HCT116 (cell line): ENCODE results near the gene NT5C2. TPM values are rescaled to one million over a fixed set of nuclear protein-coding genes. Genes with fewer than 3 reads are reported as not detected.

Experiments
- ATAC-seq: fragments of 200-7000 bp; cut with Tn5 transposase; 2 replicates; pipeline ENCODE4 v1.9.1; 2020; ENCODE audit warnings: mild to moderate bottlenecking, moderate library complexity
- BruUV-seq: library from RNA; stranded (reverse); fragments of 400-500 nt; replicated peaks from 2 replicates; lab custom pipeline; 2021; lab: Mats Ljungman, UMichigan
- CTCF ChIA-PET: fragments of 300-600 bp; sonication (Branson Sonifier 250); formaldehyde crosslinking; loops from one replicate; lab custom pipeline; 2021; ENCODE audit warnings: antibody characterized with exemption; lab: Charles Lee
- POLR2A ChIA-PET: fragments of 300-600, 350-600 bp; sonication (Branson Sonifier 250); formaldehyde crosslinking; loops from one replicate; lab custom pipeline; 2021; ENCODE audit warnings: antibody characterized with exemption; lab: Charles Lee
- RAD21 ChIA-PET, 2 experiments: fragments of 300-600 bp; sonication (Branson Sonifier 250); formaldehyde crosslinking; loops; one replicate each; lab custom pipeline; 2023; ENCODE audit warnings: low total read pairs in 2 of 2; ENCODE audit not compliant: uncharacterized antibody in 2 of 2, unreplicated experiment in 2 of 2, low non-redundant PET in 1 of 2; lab: Charles Lee
- DNase-seq: peaks from one replicate; pipeline ENCODE4 v3.0.0-alpha.2; 2010; ENCODE audit warnings: low read depth, low spot score
- H2AFZ ChIP-seq: fragments of 200-600 bp; shearing (Covaris generic), sonication (generic); 2 replicates; pipeline ENCODE4 v1.6.1; 2017; ENCODE audit warnings: low read depth, mixed run types, mixed read lengths, antibody characterized with exemption, low read length; ENCODE audit not compliant: poor library complexity, severe bottlenecking
- H3K27ac ChIP-seq: 2 replicates; pipeline ENCODE4 v1.5.1; 2012; ENCODE audit warnings: low read depth, low read length
- H3K27me3 ChIP-seq: fragments of 200-600 bp; sonication (generic); 2 replicates; pipeline ENCODE4 v1.6.1; 2016; ENCODE audit warnings: mixed run types, low read length, mixed read lengths; ENCODE audit not compliant: insufficient read depth
- H3K36me3 ChIP-seq, 2 experiments: fragments of 200-500 bp in 1 of 2; fragments of 200-600 bp in 1 of 2; sonication (Bioruptor generic) in 1 of 2; sonication (generic) in 1 of 2; 2 replicates each; pipeline versions ENCODE4 v1.5.1 to v1.6.1; 2014 to 2016; ENCODE audit warnings: low read length in 2 of 2, inconsistent platforms in 1 of 2, mixed read lengths in 1 of 2, mixed run types in 1 of 2; ENCODE audit not compliant: insufficient read depth in 2 of 2, control insufficient read depth in 1 of 2
- H3K4me1 ChIP-seq, 2 experiments: fragments of 200-600 bp in 1 of 2; sonication (generic) in 1 of 2; 2 replicates each; pipeline versions ENCODE4 v1.5.1 to v1.6.1; 2012 to 2017; ENCODE audit warnings: low read length in 2 of 2, inconsistent platforms in 1 of 2, mild to moderate bottlenecking in 1 of 2, mixed read lengths in 1 of 2, mixed run types in 1 of 2, moderate library complexity in 1 of 2; ENCODE audit not compliant: insufficient read depth in 2 of 2, control insufficient read depth in 1 of 2
- H3K4me2 ChIP-seq: fragments of 200-600 bp; sonication (generic); 2 replicates; pipeline ENCODE4 v1.6.1; 2017; ENCODE audit warnings: mixed run types, low read length, mixed read lengths
- H3K4me3 ChIP-seq, 2 experiments: fragments of 200-600 bp in 1 of 2; sonication (generic) in 1 of 2; replicated peaks in 1 of 2; 2 replicates each; pipeline ENCODE4 v1.5.1; 2011 to 2016; ENCODE audit warnings: low read length in 2 of 2, control low read depth in 1 of 2, low read depth in 1 of 2, mild to moderate bottlenecking in 1 of 2, mixed read lengths in 1 of 2, mixed run types in 1 of 2
- H3K79me2 ChIP-seq: fragments of 200-600 bp; sonication (generic); 2 replicates; pipeline ENCODE4 v1.6.1; 2017; ENCODE audit warnings: mild to moderate bottlenecking, mixed run types, low read length, moderate library complexity, mixed read lengths; ENCODE audit not compliant: insufficient read depth
- H3K9ac ChIP-seq: fragments of 200-600 bp; sonication (generic); 2 replicates; pipeline ENCODE4 v1.6.1; 2016; ENCODE audit warnings: low read length, mixed read lengths
- H3K9me2 ChIP-seq: fragments of 200-600 bp; sonication (generic), shearing (Covaris generic); 2 replicates; pipeline ENCODE4 v1.6.1; 2017; ENCODE audit warnings: mixed run types, mild to moderate bottlenecking, moderate library complexity; ENCODE audit not compliant: insufficient read depth
- H3K9me3 ChIP-seq, 2 experiments: fragments of 200-500 bp in 1 of 2; fragments of 200-600 bp in 1 of 2; sonication (Bioruptor generic) in 1 of 2; sonication (generic) in 1 of 2; 2 replicates each; pipeline ENCODE4 v1.6.1; 2014 to 2017; ENCODE audit warnings: low read length in 2 of 2, mixed read lengths in 2 of 2, inconsistent platforms in 1 of 2, low read depth in 1 of 2, mild to moderate bottlenecking in 1 of 2, mixed run types in 1 of 2, moderate library complexity in 1 of 2; ENCODE audit not compliant: control insufficient read depth in 1 of 2, insufficient read depth in 1 of 2
- H4K20me1 ChIP-seq: fragments of 200-600 bp; sonication (generic), shearing (Covaris generic); 2 replicates; pipeline ENCODE4 v1.6.1; 2017; ENCODE audit warnings: mixed run types, mild to moderate bottlenecking, moderate library complexity; ENCODE audit not compliant: insufficient read depth
- CBX3 ChIP-seq: IDR thresholded peaks from 2 replicates; pipeline ENCODE4 v1.6.1; 2012; ENCODE audit warnings: low read depth
- CEBPB ChIP-seq: IDR thresholded peaks from 2 replicates; pipeline ENCODE4 v1.6.1; 2012; ENCODE audit warnings: low read depth
- EGR1 ChIP-seq: IDR thresholded peaks from 2 replicates; pipeline ENCODE4 v1.6.1; 2012; ENCODE audit warnings: low read depth
- EZH2 ChIP-seq: fragments of 200-600 bp; sonication (generic); IDR thresholded peaks from 2 replicates; pipeline ENCODE4 v1.6.1; 2017; ENCODE audit warnings: antibody characterized with exemption, mixed run types
- FOSL1 ChIP-seq: IDR thresholded peaks from 2 replicates; pipeline ENCODE4 v1.6.1; 2012; ENCODE audit warnings: low read depth
- POLR2AphosphoS5 ChIP-seq: IDR thresholded peaks from 2 replicates; pipeline ENCODE4 v1.6.1; 2011; ENCODE audit warnings: mild to moderate bottlenecking, low read depth, low read length, moderate library complexity
- RAD21 ChIP-seq: IDR thresholded peaks from 2 replicates; pipeline ENCODE4 v1.6.1; 2012; ENCODE audit warnings: low read depth, mild to moderate bottlenecking
- SIN3A ChIP-seq: IDR thresholded peaks from 2 replicates; pipeline ENCODE4 v1.6.1; 2012; ENCODE audit warnings: low read depth
- intact Hi-C: fragments of 100-400 bp; cut with micrococcal nuclease; formaldehyde crosslinking; loops from 2 replicates; pipeline ENCODE4 v1.10.0; 2022
- total RNA-seq: library from RNA; stranded (reverse); gene quantifications from one replicate; pipeline ENCODE4 v1.2.1, GENCODE V29; 2021; ENCODE audit not compliant: unreplicated experiment
- TF ChIP-seq, protein P1 (sequence below): IDR thresholded peaks from 2 replicates; pipeline ENCODE4 v1.6.1; 2012

The NT5C2 gene
- total RNA-seq, 1 experiment from 2014 or later = 63.0 TPM

DNA sequence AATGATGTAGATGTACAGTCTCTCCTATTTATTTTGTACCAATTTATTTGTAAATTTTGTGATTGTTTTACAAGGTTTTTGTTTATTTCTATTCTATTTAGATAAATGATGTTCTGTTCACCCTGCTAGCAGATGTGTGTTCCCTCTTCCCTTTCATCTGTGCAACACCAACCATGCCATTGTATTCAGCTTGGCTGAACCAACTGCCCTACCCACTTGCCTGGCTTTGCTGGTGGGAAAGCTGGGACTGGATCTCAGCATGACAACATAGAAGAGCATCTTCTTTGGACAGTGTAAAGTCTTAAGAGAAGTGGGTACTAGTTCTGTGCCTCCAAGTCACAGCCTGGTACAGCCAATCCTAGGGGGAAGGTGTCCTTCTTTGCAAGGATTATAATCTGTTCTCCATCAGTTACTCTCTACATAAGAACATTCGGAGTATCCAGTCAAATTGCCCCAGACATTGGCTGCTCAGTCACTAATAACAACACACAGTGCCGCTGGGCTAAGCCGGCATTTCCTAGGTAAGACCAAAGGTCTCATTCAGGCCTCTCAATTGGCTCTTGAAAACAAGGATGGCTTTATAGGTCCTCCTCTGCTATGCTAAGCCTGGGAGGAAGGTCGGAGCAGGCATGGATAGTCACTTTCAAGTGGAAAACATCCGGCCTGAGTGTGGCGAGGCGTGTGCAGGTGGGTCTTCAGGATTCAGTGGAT lies 109.7 kb downstream of the NT5C2 start:
- peaks cover 0 to 5% of the 10 kb centered on the region in 2 experiments; a peak in 1 of 4 replicates for H3K4me1 ChIP-seq
- peaks cover 14 to 18% of the 10 kb centered on the region in 2 experiments; a peak in 3 of 4 replicates for H3K36me3 ChIP-seq
- no peak for TF ChIP-seq EZH2
- no peak for TF ChIP-seq POLR2AphosphoS5
- TF ChIP-seq SIN3A = no peak
- TF ChIP-seq CBX3 = no peak
- TF ChIP-seq FOSL1 = no peak
- TF ChIP-seq, protein P1, sequence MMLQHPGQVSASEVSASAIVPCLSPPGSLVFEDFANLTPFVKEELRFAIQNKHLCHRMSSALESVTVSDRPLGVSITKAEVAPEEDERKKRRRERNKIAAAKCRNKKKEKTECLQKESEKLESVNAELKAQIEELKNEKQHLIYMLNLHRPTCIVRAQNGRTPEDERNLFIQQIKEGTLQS = no peak
- H3K9ac ChIP-seq = no peak overlapping the region
- no peaks in the 10 kb centered on the region for H4K20me1 ChIP-seq
- intact Hi-C loops = loop anchor here (5.0 kb wide), 1 partner anchor 159 kb away; no protein-coding TSS in a partner anchor
- no peak overlapping the region for H3K4me2 ChIP-seq
- no peaks in the 10 kb centered on the region for H3K79me2 ChIP-seq
- no peak overlapping the region for H3K27ac ChIP-seq
- no peak overlapping the region for H3K4me3 ChIP-seq
- RAD21 ChIA-PET = no interaction called here
- CTCF ChIA-PET = interaction anchor here (1.1 kb wide), 1 partner anchor 161 kb away, joined by 3 read pairs; no protein-coding TSS in a partner anchor
- no peaks in the 10 kb centered on the region for H3K9me3 ChIP-seq
- H2AFZ ChIP-seq = no peak overlapping the region
- H3K27me3 ChIP-seq = no peaks in the 10 kb centered on the region
- BruUV-seq = no TSS peak
- no peaks in the 10 kb centered on the region for H3K9me2 ChIP-seq
- ATAC-seq (no peak), DNase-seq (no peak)
- POLR2A ChIA-PET = interaction anchor here (0.8 kb wide), 1 partner anchor 313 kb away, joined by 3 read pairs; the partner anchor contains the start of genes ATP5MK and PDCD11

- Histone ChIP-seq H3K4me3 (no peak overlapping the region), H3K9me3 (no peaks in the 10 kb centered on the region), H3K4me2 (no peak overlapping the region), H3K27me3 (no peaks in the 10 kb centered on the region), H3K79me2 (no peaks in the 10 kb centered on the region), H3K9ac (no peak overlapping the region), H3K27ac (no peak overlapping the region), H3K4me1 (peaks cover 0 to 5% of the 10 kb centered on the region in 2 experiments; a peak in 1 of 4 replicates), H3K9me2 (no peaks in the 10 kb centered on the region), H3K36me3 (peaks cover 14 to 16% of the 10 kb centered on the region in 2 experiments; a peak in 3 of 4 replicates), H2AFZ (no peak overlapping the region), H4K20me1 (no peaks in the 10 kb centered on the region)
- intact Hi-C loops = loop anchor here (5.0 kb wide), 1 partner anchor 160 kb away; no protein-coding TSS in a partner anchor
- ChIA-PET POLR2A (interaction anchor here (0.8 kb wide), 1 partner anchor 313 kb away, joined by 3 read pairs; the partner anchor contains the start of genes ATP5MK and PDCD11), RAD21 (no interaction called here), CTCF (no interaction called here)
- DNase-seq (no peak), ATAC-seq (no peak)
- TF ChIP-seq EGR1 = no peak
- TF ChIP-seq RAD21 = no peak
- TF ChIP-seq CEBPB = peak; percentile 45; the same call in 1 of the 2 replicates
- no TSS peak for BruUV-seq
Observed at GRCh38 chr10:103082683-103083082, 110.4 kb downstream of the NT5C2 start.
